ENCODE results near the gene CCSER2.

DNA sequence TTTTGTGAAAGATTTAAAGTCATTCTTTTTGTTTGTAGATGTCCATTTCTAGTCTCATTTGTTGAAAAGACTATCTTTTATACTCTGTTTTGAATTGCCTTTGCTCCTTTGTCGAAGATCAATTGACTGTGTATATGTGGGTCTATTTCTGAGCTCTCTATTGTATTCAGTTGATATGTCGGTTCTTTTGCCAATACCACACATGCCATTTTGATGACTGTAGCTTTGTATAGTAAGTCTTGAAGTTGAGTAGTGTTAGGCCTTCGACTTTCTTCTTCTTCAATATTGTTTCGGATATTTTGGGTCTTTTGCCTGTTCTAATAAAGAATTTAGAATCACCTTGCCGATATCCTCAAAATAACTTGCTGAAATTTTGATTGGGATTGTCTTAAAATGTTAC lies 104.5 kb downstream of the CCSER2 start:
- TF ChIP-seq, protein P1, sequence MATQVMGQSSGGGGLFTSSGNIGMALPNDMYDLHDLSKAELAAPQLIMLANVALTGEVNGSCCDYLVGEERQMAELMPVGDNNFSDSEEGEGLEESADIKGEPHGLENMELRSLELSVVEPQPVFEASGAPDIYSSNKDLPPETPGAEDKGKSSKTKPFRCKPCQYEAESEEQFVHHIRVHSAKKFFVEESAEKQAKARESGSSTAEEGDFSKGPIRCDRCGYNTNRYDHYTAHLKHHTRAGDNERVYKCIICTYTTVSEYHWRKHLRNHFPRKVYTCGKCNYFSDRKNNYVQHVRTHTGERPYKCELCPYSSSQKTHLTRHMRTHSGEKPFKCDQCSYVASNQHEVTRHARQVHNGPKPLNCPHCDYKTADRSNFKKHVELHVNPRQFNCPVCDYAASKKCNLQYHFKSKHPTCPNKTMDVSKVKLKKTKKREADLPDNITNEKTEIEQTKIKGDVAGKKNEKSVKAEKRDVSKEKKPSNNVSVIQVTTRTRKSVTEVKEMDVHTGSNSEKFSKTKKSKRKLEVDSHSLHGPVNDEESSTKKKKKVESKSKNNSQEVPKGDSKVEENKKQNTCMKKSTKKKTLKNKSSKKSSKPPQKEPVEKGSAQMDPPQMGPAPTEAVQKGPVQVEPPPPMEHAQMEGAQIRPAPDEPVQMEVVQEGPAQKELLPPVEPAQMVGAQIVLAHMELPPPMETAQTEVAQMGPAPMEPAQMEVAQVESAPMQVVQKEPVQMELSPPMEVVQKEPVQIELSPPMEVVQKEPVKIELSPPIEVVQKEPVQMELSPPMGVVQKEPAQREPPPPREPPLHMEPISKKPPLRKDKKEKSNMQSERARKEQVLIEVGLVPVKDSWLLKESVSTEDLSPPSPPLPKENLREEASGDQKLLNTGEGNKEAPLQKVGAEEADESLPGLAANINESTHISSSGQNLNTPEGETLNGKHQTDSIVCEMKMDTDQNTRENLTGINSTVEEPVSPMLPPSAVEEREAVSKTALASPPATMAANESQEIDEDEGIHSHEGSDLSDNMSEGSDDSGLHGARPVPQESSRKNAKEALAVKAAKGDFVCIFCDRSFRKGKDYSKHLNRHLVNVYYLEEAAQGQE (IDR thresholded peaks at IDR 0.05; ENCODE audit: low read depth) = no peak
- TF ChIP-seq, protein P2, sequence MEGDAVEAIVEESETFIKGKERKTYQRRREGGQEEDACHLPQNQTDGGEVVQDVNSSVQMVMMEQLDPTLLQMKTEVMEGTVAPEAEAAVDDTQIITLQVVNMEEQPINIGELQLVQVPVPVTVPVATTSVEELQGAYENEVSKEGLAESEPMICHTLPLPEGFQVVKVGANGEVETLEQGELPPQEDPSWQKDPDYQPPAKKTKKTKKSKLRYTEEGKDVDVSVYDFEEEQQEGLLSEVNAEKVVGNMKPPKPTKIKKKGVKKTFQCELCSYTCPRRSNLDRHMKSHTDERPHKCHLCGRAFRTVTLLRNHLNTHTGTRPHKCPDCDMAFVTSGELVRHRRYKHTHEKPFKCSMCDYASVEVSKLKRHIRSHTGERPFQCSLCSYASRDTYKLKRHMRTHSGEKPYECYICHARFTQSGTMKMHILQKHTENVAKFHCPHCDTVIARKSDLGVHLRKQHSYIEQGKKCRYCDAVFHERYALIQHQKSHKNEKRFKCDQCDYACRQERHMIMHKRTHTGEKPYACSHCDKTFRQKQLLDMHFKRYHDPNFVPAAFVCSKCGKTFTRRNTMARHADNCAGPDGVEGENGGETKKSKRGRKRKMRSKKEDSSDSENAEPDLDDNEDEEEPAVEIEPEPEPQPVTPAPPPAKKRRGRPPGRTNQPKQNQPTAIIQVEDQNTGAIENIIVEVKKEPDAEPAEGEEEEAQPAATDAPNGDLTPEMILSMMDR (IDR thresholded peaks at IDR 0.05 in 2 of 3, conservative IDR thresholded peaks at IDR 0.05 in 1 of 3; ENCODE audit: borderline replicate concordance in 1 of 3, insufficient read depth in 1 of 3, low read depth in 2 of 3, low read length in 2 of 3) = no peak
- TF ChIP-seq, protein P3, sequence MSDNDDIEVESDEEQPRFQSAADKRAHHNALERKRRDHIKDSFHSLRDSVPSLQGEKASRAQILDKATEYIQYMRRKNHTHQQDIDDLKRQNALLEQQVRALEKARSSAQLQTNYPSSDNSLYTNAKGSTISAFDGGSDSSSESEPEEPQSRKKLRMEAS (IDR thresholded peaks at IDR 0.05) = no peak
- no peak for TF ChIP-seq POLR2A (IDR thresholded peaks at IDR 0.05; ENCODE audit: borderline replicate concordance, extremely low read depth, insufficient read depth, insufficient read length)
- no peak for TF ChIP-seq ELF1 (IDR thresholded peaks at IDR 0.05; ENCODE audit: borderline replicate concordance, low read depth)
- no peak for TF ChIP-seq EZH2 (IDR thresholded peaks at IDR 0.05)
- no peak for TF ChIP-seq SP1 (IDR thresholded peaks at IDR 0.05; ENCODE audit: low read depth)
- TF ChIP-seq SRF (IDR thresholded peaks at IDR 0.05; ENCODE audit: low read depth) = no peak
